GM19467 (cell line): ENCODE measurements around the gene KLK3.
A peak's percentile ranks its signal among the peaks of the same experiment; 100 is the strongest.

Experiments used
- ATAC-seq: cut with Tn5 transposase; IDR thresholded peaks from one replicate; pipeline ENCODE4 v1.9.1; 2021; ENCODE audit warnings: mild to moderate bottlenecking, moderate library complexity; ENCODE audit not compliant: unreplicated experiment

Gene KLK3

GRCh38 chr19:50830266-50831025, 24.3 kb upstream of the KLK3 start:
- no peak for ATAC-seq

GRCh38 chr19:50831026-50831396, 23.7 kb upstream of the KLK3 start:
- ATAC-seq: no peak

GRCh38 chr19:50832666-50833065, 22.0 kb upstream of the KLK3 start:
- no peak for ATAC-seq

GRCh38 chr19:50833117-50833801, 21.5 kb upstream of the KLK3 start, which contains the start of gene KLK15:
TSS of gene KLK15 (minus strand) at chr19:50833574. CDS start at chr19:50831492, 2,082 bp downstream.
- no peak for ATAC-seq

GRCh38 chr19:50833802-50834167, 20.9 kb upstream of the KLK3 start:
- ATAC-seq: no peak

- ATAC-seq: no peak
These were observed 19.5 kb upstream of the KLK3 start for GRCh38 chr19:50835103-50835784.

GRCh38 chr19:50835785-50836542, 18.8 kb upstream of the KLK3 start:
- peak; percentile 59 for ATAC-seq

- ATAC-seq: no peak
These were observed 18.0 kb upstream of the KLK3 start for GRCh38 chr19:50836543-50837195.

DNA sequence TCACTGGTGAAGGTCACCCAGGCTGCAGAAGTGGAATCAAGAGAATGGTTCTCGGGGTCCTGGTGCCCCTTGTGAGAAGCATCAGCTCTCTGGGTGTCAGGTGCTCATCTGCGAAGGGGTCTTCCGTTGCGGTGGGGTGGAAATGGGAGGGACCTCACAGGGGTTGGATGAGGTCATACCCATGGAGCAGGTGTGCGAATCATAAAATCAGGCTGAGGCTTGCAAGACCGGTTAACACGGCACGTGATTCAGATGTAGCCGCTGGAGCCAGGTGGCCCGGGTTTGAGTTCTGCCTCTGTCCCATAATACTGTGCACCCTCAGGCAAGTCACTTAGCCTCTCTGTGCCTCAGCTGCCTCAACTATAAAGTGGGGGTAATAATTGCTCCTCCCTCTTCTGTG, 17.4 kb upstream of the KLK3 start:
- ATAC-seq: no peak

DNA sequence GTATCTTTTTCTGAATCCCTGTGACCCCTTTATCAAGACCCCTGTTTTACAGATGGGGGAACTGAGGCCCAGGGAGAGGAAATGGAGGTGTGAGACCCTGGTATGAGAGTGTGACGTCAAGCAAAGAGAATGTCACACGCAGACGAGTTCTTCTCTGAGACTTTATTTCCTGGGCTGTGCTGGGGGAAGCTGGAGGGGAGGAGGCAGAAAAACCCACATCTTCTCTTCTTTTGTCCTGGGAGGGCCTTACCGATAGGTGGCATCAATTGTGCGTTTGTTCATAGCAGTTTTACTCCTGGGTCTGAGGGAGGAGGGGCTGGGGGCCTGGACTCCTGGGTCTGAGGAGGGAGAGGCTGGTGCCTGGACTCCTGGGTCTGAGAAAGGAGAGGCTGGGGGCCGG, 16.5 kb upstream of the KLK3 start:
- no peak for ATAC-seq

DNA sequence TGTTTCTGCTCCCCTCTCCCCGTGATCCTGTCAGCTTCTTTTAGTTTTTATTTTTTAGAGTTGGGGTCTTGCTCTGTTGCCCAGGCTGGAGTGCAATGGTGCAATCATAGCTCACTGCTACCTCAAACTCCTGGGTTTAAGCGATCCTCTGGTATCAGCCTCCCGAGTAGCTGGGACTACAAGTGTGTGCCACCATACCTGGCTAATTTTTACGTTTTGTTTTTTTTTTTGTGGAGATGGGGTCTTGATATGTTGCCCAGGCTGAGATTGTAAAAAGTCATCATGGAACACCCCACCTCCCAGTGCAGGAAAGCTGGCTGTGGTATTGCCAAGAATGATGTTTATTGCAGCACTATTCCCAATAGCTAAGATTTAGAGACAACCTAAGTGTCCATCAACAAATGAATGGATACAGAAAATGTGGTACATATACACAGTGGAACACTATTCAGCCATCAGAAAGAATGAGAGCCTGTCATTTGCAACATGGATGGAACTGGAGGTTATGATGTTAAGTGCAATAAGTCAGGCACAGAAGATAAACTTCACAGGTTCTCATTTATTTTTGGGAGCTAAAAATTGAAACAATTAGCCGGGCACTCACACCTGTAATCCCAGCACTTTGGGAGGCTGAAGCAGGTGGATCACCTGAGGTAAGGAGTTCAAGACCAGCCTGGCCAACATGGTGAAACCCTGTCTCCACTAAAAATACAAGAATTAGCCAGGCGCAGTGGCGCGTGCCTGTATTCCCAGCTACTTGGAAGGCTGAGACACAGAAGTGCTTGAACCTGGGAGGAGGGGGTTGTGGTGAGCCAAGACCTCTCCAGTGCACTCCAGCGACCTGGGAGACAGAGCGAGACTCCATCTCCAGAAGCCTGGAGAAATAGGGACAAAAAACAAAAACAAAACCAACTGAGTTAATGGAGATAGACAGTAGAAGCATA, 14.7 kb upstream of the KLK3 start:
- ATAC-seq: no peak

DNA sequence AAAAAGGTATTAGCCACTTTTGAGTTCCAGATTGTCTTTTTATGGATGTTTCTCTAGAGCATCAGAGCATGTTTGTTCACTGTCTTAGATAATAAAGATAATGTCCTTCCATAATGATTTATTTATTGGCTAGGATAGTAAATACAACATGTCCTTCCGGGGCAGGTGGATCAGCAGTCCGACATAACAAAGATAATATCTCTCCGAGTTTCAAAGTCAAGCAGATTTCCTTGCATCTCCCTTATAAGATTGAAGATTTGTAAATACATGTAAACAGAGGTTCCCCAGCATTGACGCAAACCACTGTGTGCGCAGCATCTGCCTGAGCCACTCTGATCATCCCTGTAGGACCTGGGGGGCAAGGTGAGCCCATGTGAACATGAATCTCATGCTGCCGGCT, 12.6 kb upstream of the KLK3 start:
- ATAC-seq: no peak

- ATAC-seq: no peak
These were observed 11.5 kb upstream of the KLK3 start for GRCh38 chr19:50843205-50843604.

- ATAC-seq: no peak
These were observed 11.0 kb upstream of the KLK3 start for GRCh38 chr19:50843701-50844221.

GRCh38 chr19:50844296-50844935, 10.3 kb upstream of the KLK3 start:
- no peak for ATAC-seq

DNA sequence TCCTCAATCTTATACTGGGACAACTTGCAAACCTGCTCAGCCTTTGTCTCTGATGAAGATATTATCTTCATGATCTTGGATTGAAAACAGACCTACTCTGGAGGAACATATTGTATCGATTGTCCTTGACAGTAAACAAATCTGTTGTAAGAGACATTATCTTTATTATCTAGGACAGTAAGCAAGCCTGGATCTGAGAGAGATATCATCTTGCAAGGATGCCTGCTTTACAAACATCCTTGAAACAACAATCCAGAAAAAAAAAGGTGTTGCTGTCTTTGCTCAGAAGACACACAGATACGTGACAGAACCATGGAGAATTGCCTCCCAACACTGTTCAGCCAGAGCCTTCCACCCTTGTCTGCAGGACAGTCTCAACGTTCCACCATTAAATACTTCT, 4.0 kb upstream of the KLK3 start:
- ATAC-seq: no peak

DNA sequence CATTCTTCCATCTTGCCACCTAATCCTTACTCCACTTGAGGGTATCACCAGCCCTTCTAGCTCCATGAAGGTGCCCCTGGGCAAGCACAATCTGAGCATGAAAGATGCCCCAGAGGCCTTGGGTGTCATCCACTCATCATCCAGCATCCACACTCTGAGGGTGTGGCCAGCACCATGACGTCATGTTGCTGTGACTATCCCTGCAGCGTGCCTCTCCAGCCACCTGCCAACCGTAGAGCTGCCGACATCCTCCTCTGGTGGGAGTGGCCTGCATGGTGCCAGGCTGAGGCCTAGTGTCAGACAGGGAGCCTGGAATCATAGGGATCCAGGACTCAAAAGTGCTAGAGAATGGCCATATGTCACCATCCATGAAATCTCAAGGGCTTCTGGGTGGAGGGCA, 3.1 kb upstream of the KLK3 start:
- no peak for ATAC-seq

DNA sequence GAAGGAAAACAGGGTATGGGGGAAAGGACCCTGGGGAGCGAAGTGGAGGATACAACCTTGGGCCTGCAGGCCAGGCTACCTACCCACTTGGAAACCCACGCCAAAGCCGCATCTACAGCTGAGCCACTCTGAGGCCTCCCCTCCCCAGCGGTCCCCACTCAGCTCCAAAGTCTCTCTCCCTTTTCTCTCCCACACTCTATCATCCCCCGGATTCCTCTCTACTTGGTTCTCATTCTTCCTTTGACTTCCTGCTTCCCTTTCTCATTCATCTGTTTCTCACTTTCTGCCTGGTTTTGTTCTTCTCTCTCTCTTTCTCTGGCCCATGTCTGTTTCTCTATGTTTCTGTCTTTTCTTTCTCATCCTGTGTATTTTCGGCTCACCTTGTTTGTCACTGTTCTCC, 2.7 kb downstream of the KLK3 start:
- ATAC-seq: no peak

DNA sequence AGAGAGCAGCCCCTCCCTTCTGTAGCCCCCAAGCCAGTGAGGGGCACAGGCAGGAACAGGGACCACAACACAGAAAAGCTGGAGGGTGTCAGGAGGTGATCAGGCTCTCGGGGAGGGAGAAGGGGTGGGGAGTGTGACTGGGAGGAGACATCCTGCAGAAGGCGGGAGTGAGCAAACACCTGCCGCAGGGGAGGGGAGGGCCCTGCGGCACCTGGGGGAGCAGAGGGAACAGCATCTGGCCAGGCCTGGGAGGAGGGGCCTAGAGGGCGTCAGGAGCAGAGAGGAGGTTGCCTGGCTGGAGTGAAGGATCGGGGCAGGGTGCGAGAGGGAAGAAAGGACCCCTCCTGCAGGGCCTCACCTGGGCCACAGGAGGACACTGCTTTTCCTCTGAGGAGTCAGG, 4.2 kb downstream of the KLK3 start:
- no peak for ATAC-seq
